ENCODE data around the gene IL20RB. TPM values are rescaled to one million over a fixed set of nuclear protein-coding genes. Genes with fewer than 3 reads are reported as not detected.

Gene IL20RB
- total RNA-seq, 1 donor: 1.8 TPM

DNA sequence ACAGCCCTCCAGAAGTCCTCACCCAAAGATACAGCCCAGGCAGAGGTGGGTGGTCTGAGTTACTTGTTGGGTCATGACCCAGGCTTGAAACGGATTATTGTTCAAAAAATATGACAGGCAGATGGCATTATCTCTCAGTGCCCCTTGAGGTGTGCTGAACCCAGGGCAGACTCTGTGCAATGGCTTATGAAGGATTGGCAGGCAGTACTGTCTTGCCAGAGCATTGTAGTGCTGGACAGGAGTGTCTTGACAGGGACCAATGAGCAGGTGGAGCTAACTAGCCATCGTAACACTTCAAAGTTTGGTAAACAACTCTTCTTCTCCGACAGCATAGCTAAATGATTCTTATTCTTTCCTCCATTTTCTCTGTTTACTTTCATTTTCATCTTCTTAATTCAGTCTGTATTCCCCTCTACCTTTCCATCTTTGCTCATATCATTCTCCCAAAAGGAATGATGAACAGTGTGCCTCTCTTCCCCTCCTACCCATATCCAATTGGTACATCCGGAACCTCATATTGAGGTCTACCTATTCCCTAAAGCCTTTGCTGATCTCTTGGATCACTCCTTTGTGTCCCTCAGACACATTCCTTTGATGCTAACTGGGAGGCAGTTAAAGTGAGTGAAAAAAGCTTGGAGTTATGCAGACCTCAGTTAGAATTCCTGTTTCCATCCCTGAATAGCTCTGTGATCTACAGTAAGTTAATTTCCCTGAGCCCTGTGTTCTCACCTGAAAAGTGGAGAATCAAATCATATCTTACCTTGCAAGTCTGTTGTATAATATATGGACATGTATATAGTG lies 2.6 kb upstream of the IL20RB start:
- TF ChIP-seq, protein P1, sequence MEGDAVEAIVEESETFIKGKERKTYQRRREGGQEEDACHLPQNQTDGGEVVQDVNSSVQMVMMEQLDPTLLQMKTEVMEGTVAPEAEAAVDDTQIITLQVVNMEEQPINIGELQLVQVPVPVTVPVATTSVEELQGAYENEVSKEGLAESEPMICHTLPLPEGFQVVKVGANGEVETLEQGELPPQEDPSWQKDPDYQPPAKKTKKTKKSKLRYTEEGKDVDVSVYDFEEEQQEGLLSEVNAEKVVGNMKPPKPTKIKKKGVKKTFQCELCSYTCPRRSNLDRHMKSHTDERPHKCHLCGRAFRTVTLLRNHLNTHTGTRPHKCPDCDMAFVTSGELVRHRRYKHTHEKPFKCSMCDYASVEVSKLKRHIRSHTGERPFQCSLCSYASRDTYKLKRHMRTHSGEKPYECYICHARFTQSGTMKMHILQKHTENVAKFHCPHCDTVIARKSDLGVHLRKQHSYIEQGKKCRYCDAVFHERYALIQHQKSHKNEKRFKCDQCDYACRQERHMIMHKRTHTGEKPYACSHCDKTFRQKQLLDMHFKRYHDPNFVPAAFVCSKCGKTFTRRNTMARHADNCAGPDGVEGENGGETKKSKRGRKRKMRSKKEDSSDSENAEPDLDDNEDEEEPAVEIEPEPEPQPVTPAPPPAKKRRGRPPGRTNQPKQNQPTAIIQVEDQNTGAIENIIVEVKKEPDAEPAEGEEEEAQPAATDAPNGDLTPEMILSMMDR (IDR thresholded peaks at IDR 0.05; ENCODE audit: extremely low read depth, low read depth, low read length): no peak
- peak; percentile 23 for DNase-seq (ENCODE audit: insufficient read length, low spot score, missing footprints)
- no peaks in the 10 kb centered on the region for H3K79me2 ChIP-seq (ENCODE audit: insufficient read depth, low read length)
- no peak overlapping the region for H3K4me3 ChIP-seq (ENCODE audit: insufficient read depth, low read length)
- H3K27me3 ChIP-seq (ENCODE audit: insufficient read depth, low read length): no peaks in the 10 kb centered on the region
- no peaks in the 10 kb centered on the region for H3K9me3 ChIP-seq (ENCODE audit: low read depth, low read length)
- peaks cover 17% of the 10 kb centered on the region for H3K4me1 ChIP-seq (ENCODE audit: insufficient read depth, low read length)
- no peaks in the 10 kb centered on the region for H3K36me3 ChIP-seq (ENCODE audit: insufficient read depth, low read length)
- peak overlapping the region; percentile 56 for H3K4me2 ChIP-seq (ENCODE audit: insufficient read depth, low read length)
- no peak overlapping the region for H2AFZ ChIP-seq (ENCODE audit: low read length)
- H3K27ac ChIP-seq (ENCODE audit: low read depth, low read length): peak overlapping the region; percentile 25
- no peaks in the 10 kb centered on the region for H4K20me1 ChIP-seq (ENCODE audit: insufficient read depth, low read length)

DNA sequence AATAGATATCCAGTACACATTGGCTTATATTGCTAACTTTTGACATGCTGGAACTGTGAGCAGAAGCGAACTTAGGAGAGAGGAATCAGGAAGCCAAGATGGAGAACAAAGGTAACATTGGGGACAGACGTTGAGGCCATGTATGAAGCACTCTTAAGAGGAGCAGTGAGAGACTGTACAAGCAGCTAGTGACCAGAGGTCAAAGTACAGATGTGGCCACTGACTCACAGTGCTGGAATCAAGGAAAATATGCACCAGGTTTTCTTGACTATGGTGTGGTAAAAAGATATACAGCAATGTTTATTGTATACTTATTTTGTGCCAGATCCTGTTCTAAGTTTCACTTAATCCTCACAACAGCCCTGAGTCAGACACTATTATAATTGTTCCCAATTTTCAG lies 2.0 kb upstream of the IL20RB start:
- peak overlapping the region; percentile 25 for H3K27ac ChIP-seq (ENCODE audit: low read depth, low read length)
- H3K36me3 ChIP-seq (ENCODE audit: insufficient read depth, low read length): no peaks in the 10 kb centered on the region
- H3K4me3 ChIP-seq (ENCODE audit: insufficient read depth, low read length): no peak overlapping the region
- no peaks in the 10 kb centered on the region for H4K20me1 ChIP-seq (ENCODE audit: insufficient read depth, low read length)
- H3K4me1 ChIP-seq (ENCODE audit: insufficient read depth, low read length): peaks cover 19% of the 10 kb centered on the region
- TF ChIP-seq, protein P1 (IDR thresholded peaks at IDR 0.05; ENCODE audit: extremely low read depth, low read depth, low read length): no peak
- no peaks in the 10 kb centered on the region for H3K79me2 ChIP-seq (ENCODE audit: insufficient read depth, low read length)
- H3K4me2 ChIP-seq (ENCODE audit: insufficient read depth, low read length): peak overlapping the region; percentile 56
- H3K9me3 ChIP-seq (ENCODE audit: low read depth, low read length): no peaks in the 10 kb centered on the region
- H3K27me3 ChIP-seq (ENCODE audit: insufficient read depth, low read length): no peaks in the 10 kb centered on the region
- no peak overlapping the region for H2AFZ ChIP-seq (ENCODE audit: low read length)
- peak; percentile 30 for DNase-seq (ENCODE audit: insufficient read length, low spot score, missing footprints)

DNA sequence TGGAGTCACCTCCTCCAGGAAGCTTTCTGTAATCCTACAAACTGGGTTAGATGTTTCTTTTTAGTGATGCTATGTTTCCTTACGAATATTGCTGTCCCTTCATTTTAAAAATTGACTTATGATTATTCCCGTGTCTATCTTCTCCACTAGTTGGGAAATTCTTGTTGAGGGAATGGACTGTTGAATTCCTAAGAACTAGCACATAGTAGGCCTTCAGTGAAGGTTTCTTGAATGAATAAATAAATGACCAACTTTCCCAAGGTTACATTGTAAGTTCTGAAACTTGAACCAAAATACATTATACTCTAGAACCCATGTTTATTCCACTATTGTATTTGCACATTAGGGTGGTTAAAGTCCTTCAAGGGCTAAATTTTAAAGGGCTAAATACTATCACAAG lies 812 bp upstream of the IL20RB start:
- Histone ChIP-seq H3K36me3 (ENCODE audit: insufficient read depth, low read length) (no peaks in the 10 kb centered on the region), H3K79me2 (ENCODE audit: insufficient read depth, low read length) (no peaks in the 10 kb centered on the region), H3K4me3 (ENCODE audit: insufficient read depth, low read length) (no peak overlapping the region), H3K9me3 (ENCODE audit: low read depth, low read length) (no peaks in the 10 kb centered on the region), H3K27me3 (ENCODE audit: insufficient read depth, low read length) (no peaks in the 10 kb centered on the region), H4K20me1 (ENCODE audit: insufficient read depth, low read length) (no peaks in the 10 kb centered on the region), H3K4me1 (ENCODE audit: insufficient read depth, low read length) (peaks cover 26% of the 10 kb centered on the region), H3K4me2 (ENCODE audit: insufficient read depth, low read length) (no peak overlapping the region), H3K27ac (ENCODE audit: low read depth, low read length) (no peak overlapping the region), H2AFZ (ENCODE audit: low read length) (no peak overlapping the region)
- DNase-seq (ENCODE audit: insufficient read length, low spot score, missing footprints): no peak
- TF ChIP-seq, protein P1 (IDR thresholded peaks at IDR 0.05; ENCODE audit: extremely low read depth, low read depth, low read length): no peak

DNA sequence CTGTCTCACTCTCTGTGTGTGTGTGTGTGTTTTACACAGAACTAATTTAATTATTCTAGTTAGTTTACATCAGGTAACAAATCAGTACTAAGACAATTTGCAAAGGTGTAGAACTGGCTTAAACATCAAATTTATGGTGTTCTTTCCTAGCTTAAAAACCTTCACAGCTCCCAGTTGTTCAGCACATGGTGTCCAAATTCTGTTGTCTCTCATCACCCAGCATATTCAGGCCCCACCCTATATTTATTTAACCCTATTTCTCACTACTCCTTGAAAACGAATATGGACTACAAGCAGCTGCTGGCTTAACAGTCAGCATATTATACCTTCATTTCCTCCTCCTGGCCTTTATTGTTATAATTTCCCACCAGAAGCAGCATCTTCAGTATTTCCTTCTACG lies 1.2 kb downstream of the IL20RB start:
- Histone ChIP-seq H3K4me2 (ENCODE audit: insufficient read depth, low read length) (no peak overlapping the region), H3K79me2 (ENCODE audit: insufficient read depth, low read length) (no peaks in the 10 kb centered on the region), H3K27me3 (ENCODE audit: insufficient read depth, low read length) (no peaks in the 10 kb centered on the region), H3K27ac (ENCODE audit: low read depth, low read length) (no peak overlapping the region), H4K20me1 (ENCODE audit: insufficient read depth, low read length) (no peaks in the 10 kb centered on the region), H3K36me3 (ENCODE audit: insufficient read depth, low read length) (no peaks in the 10 kb centered on the region), H2AFZ (ENCODE audit: low read length) (no peak overlapping the region), H3K4me3 (ENCODE audit: insufficient read depth, low read length) (no peak overlapping the region), H3K4me1 (ENCODE audit: insufficient read depth, low read length) (peaks cover 26% of the 10 kb centered on the region), H3K9me3 (ENCODE audit: low read depth, low read length) (no peaks in the 10 kb centered on the region)
- no peak for DNase-seq (ENCODE audit: insufficient read length, low spot score, missing footprints)
- TF ChIP-seq, protein P1 (IDR thresholded peaks at IDR 0.05; ENCODE audit: extremely low read depth, low read depth, low read length): no peak
